H1 (cell line): ENCODE measurements around the gene RCSD1. TPM values are rescaled to one million over a fixed set of nuclear protein-coding genes. Genes with fewer than 3 reads are reported as not detected.

Experiments used
- CTCF ChIA-PET: fragments of 300-600 bp; sonication (Branson Sonifier 250); formaldehyde crosslinking; loops from one replicate; lab custom pipeline; 2021; ENCODE audit not compliant: partially characterized antibody; lab: Charles Lee
- POLR2A ChIA-PET: fragments of 300-600 bp; sonication (Branson Sonifier 250); formaldehyde crosslinking; loops from one replicate; lab custom pipeline; 2021; ENCODE audit warnings: inconsistent platforms; ENCODE audit not compliant: partially characterized antibody; lab: Charles Lee
- DNase-seq, 2 experiments: peaks; one replicate each; pipeline versions ENCODE4 v3.0.0 to v3.0.0-alpha.2; 2010 to 2022; ENCODE audit warnings: low spot score in 2 of 2, low read depth in 1 of 2, mixed read lengths in 1 of 2
- FAIRE-seq: peaks from 2 replicates; lab custom pipeline; 2011; peaks lifted over from hg19 to GRCh38; lab: Jason Lieb, UNC
- H2AFZ ChIP-seq: 2 replicates; pipeline ENCODE4 v1.8.1; 2012; ENCODE audit warnings: low read length, inconsistent platforms
- H2AK5ac ChIP-seq: 2 replicates; pipeline ENCODE4 v1.6.1; 2013; ENCODE audit warnings: low read depth, low read length
- H2BK120ac ChIP-seq: replicated peaks from 2 replicates; pipeline ENCODE3; 2013; ENCODE audit warnings: low read depth, low read length, inconsistent platforms
- H2BK12ac ChIP-seq: 2 replicates; pipeline ENCODE4 v1.6.1; 2013; ENCODE audit warnings: low read depth, low read length
- H2BK15ac ChIP-seq: 2 replicates; pipeline ENCODE4 v1.6.1; 2013; ENCODE audit warnings: low read length
- H2BK20ac ChIP-seq: 2 replicates; pipeline ENCODE4 v1.6.1; 2013; ENCODE audit warnings: low read length
- H2BK5ac ChIP-seq: 2 replicates; pipeline ENCODE4 v1.6.1; 2013; ENCODE audit warnings: low read depth, low read length
- H3K14ac ChIP-seq: 2 replicates; pipeline ENCODE4 v1.6.1; 2013; ENCODE audit warnings: inconsistent platforms; ENCODE audit not compliant: insufficient read length
- H3K18ac ChIP-seq: 2 replicates; pipeline ENCODE4 v1.6.1; 2013; ENCODE audit warnings: low read length; ENCODE audit errors: extremely low read depth
- H3K23ac ChIP-seq: 2 replicates; pipeline ENCODE4 v1.6.1; 2013; ENCODE audit warnings: inconsistent platforms; ENCODE audit not compliant: insufficient read length
- H3K23me2 ChIP-seq: 2 replicates; pipeline ENCODE4 v1.6.1; 2013; ENCODE audit warnings: low read depth, low read length
- H3K27ac ChIP-seq: 2 replicates; pipeline ENCODE4 v1.6.1; 2011; ENCODE audit warnings: low read depth, low read length, inconsistent platforms
- H3K27me3 ChIP-seq, 4 experiments: replicated peaks in 1 of 4; 1 replicate in 1 of 4; 2 replicates in 3 of 4; pipeline versions ENCODE4 v1.6.1 to v1.8.1; 2011 to 2013; ENCODE audit warnings: low read length in 3 of 4, mild to moderate bottlenecking in 3 of 4, inconsistent platforms in 2 of 4, mixed read lengths in 2 of 4, moderate library complexity in 1 of 4; ENCODE audit not compliant: control insufficient read depth in 3 of 4, insufficient read depth in 3 of 4; ENCODE audit errors: extremely low read depth in 1 of 4
- H3K36me3 ChIP-seq, 4 experiments: 2 replicates each; pipeline versions ENCODE4 v1.6.1 to v1.8.1; 2011 to 2013; ENCODE audit warnings: mild to moderate bottlenecking in 4 of 4, low read length in 3 of 4, moderate library complexity in 2 of 4, control low read depth in 1 of 4, inconsistent platforms in 1 of 4; ENCODE audit not compliant: insufficient read depth in 4 of 4, control insufficient read depth in 2 of 4
- H3K4ac ChIP-seq: replicated peaks from 2 replicates; pipeline ENCODE3; 2013; ENCODE audit warnings: low read length, low read depth, mixed read lengths, inconsistent platforms; ENCODE audit not compliant: insufficient read length
- H3K4me1 ChIP-seq, 4 experiments: replicated peaks in 1 of 4; 1 replicate in 1 of 4; 2 replicates in 3 of 4; pipeline versions ENCODE4 v1.6.1 to v1.8.1; 2011 to 2013; ENCODE audit warnings: low read length in 3 of 4, inconsistent platforms in 2 of 4, mixed read lengths in 1 of 4; ENCODE audit not compliant: insufficient read depth in 4 of 4, control insufficient read depth in 3 of 4
- H3K4me2 ChIP-seq, 2 experiments: 2 replicates each; pipeline versions ENCODE4 v1.6.1 to v1.8.1; 2011 to 2013; ENCODE audit warnings: low read depth in 2 of 2, low read length in 2 of 2, control low read depth in 1 of 2, inconsistent platforms in 1 of 2, mild to moderate bottlenecking in 1 of 2; ENCODE audit not compliant: insufficient read depth in 1 of 2
- H3K4me3 ChIP-seq, 4 experiments: fragments of 200-600, 300-600 bp in 1 of 4; sonication (generic), shearing (Covaris generic), sonication (Bioruptor Twin) in 1 of 4; 2 replicates each; pipeline versions ENCODE4 v1.5.1 to v1.8.1; 2011 to 2016; ENCODE audit warnings: low read length in 4 of 4, low read depth in 3 of 4, control low read depth in 2 of 4, inconsistent platforms in 2 of 4, mild to moderate bottlenecking in 2 of 4, mixed read lengths in 1 of 4, moderate library complexity in 1 of 4; ENCODE audit not compliant: insufficient read depth in 2 of 4; ENCODE audit errors: extremely low read depth in 1 of 4
- H3K56ac ChIP-seq: replicated peaks from 2 replicates; pipeline ENCODE3; 2013; ENCODE audit warnings: low read depth, mild to moderate bottlenecking, mixed read lengths, low read length, inconsistent platforms; ENCODE audit not compliant: insufficient read length
- H3K79me1 ChIP-seq: 2 replicates; pipeline ENCODE4 v1.6.1; 2013; ENCODE audit warnings: low read depth, low read length, control low read depth
- H3K79me2 ChIP-seq, 2 experiments: 2 replicates each; pipeline versions ENCODE4 v1.6.1 to v1.8.1; 2012 to 2013; ENCODE audit warnings: low read length in 2 of 2, mild to moderate bottlenecking in 2 of 2, inconsistent platforms in 1 of 2; ENCODE audit not compliant: insufficient read depth in 2 of 2, control insufficient read depth in 1 of 2
- H3K9ac ChIP-seq, 4 experiments: replicated peaks in 1 of 4; 1 replicate in 1 of 4; 2 replicates in 3 of 4; pipeline versions ENCODE4 v1.6.1 to v1.8.1; 2011 to 2013; ENCODE audit warnings: low read depth in 3 of 4, low read length in 3 of 4, control low read depth in 2 of 4, mild to moderate bottlenecking in 2 of 4, moderate library complexity in 2 of 4, inconsistent platforms in 1 of 4; ENCODE audit errors: extremely low read depth in 1 of 4
- H3K9me3 ChIP-seq, 2 experiments: 2 replicates each; pipeline versions ENCODE4 v1.6.1 to v1.8.1; 2012 to 2013; ENCODE audit warnings: mild to moderate bottlenecking in 2 of 2, moderate library complexity in 2 of 2, control low read depth in 1 of 2, inconsistent platforms in 1 of 2, low read depth in 1 of 2, low read length in 1 of 2, mixed read lengths in 1 of 2; ENCODE audit not compliant: insufficient read depth in 2 of 2
- H4K20me1 ChIP-seq, 2 experiments: replicated peaks in 1 of 2; 2 replicates each; pipeline versions ENCODE3 to v1.8.1; 2011 to 2013; ENCODE audit warnings: inconsistent platforms in 2 of 2, low read length in 2 of 2, mild to moderate bottlenecking in 1 of 2; ENCODE audit not compliant: insufficient read depth in 2 of 2, control insufficient read depth in 1 of 2
- H4K5ac ChIP-seq: 2 replicates; pipeline ENCODE4 v1.6.1; 2013; ENCODE audit warnings: low read length, low read depth, mixed read lengths, inconsistent platforms; ENCODE audit not compliant: insufficient read length
- H4K8ac ChIP-seq: 2 replicates; pipeline ENCODE4 v1.8.0; 2013; ENCODE audit warnings: mild to moderate bottlenecking, moderate library complexity, low read length, inconsistent platforms; ENCODE audit not compliant: insufficient read depth; ENCODE audit errors: extremely low read depth
- H4K91ac ChIP-seq: replicated peaks from 2 replicates; pipeline ENCODE3; 2013; ENCODE audit warnings: low read length, mixed read lengths, inconsistent platforms; ENCODE audit not compliant: insufficient read length
- BCL11A ChIP-seq, 2 experiments: IDR thresholded peaks; one replicate each; pipeline ENCODE4 v1.6.1; 2011; ENCODE audit warnings: low read depth in 2 of 2, low read length in 2 of 2, mild to moderate bottlenecking in 2 of 2
- CBX5 ChIP-seq: fragments of 300-800, 300-1000 bp; sonication (generic); IDR thresholded peaks from 2 replicates; pipeline ENCODE4 v1.7.1; 2016; ENCODE audit warnings: antibody characterized with exemption, low read length, low read depth
- CHD2 ChIP-seq: IDR thresholded peaks from 2 replicates; pipeline ENCODE4 v1.6.1; 2012; ENCODE audit warnings: low read length, improper control_type of control experiment
- CTCF ChIP-seq, 3 experiments: IDR thresholded peaks; 1 replicate in 2 of 3; 2 replicates in 1 of 3; pipeline versions ENCODE4 v1.5.1 to v1.6.1; 2011; ENCODE audit warnings: low read length in 3 of 3, mild to moderate bottlenecking in 3 of 3, inconsistent platforms in 2 of 3, low read depth in 1 of 3, moderate library complexity in 1 of 3; ENCODE audit not compliant: insufficient read depth in 1 of 3; ENCODE audit errors: control extremely low read depth in 1 of 3
- EGR1 ChIP-seq: IDR thresholded peaks from 2 replicates; pipeline ENCODE4 v1.6.1; 2011; ENCODE audit warnings: low read depth, low read length, borderline replicate concordance
- JUN ChIP-seq: IDR thresholded peaks from 2 replicates; pipeline ENCODE4 v1.6.1; 2011; ENCODE audit warnings: low read depth, mild to moderate bottlenecking, improper control_type of control experiment, low read length
- KDM1A ChIP-seq: fragments of 200-600, 300-600 bp; sonication (generic); IDR thresholded peaks from 2 replicates; pipeline ENCODE4 v1.7.1; 2016; ENCODE audit warnings: mild to moderate bottlenecking, low read length, borderline replicate concordance
- POU5F1 ChIP-seq: IDR thresholded peaks from 2 replicates; pipeline ENCODE4 v1.6.1; 2011; ENCODE audit warnings: low read depth, mild to moderate bottlenecking, low read length, moderate library complexity
- RBBP5 ChIP-seq: IDR thresholded peaks from 2 replicates; pipeline ENCODE4 v1.7.1; 2012; ENCODE audit warnings: low read depth, mild to moderate bottlenecking, inconsistent platforms, low read length, moderate library complexity, borderline replicate concordance
- SUZ12 ChIP-seq: fragments of 200-600 bp; sonication (generic); IDR thresholded peaks from 2 replicates; pipeline ENCODE4 v1.6.1; 2012; ENCODE audit warnings: mild to moderate bottlenecking, inconsistent platforms, low read length, moderate library complexity, mixed read lengths
- TAF1 ChIP-seq: IDR thresholded peaks from 2 replicates; pipeline ENCODE4 v1.6.1; 2011; ENCODE audit warnings: mild to moderate bottlenecking, low read depth, low read length
- ZNF274 ChIP-seq: IDR thresholded peaks from 2 replicates; pipeline ENCODE4 v1.7.0; 2012; ENCODE audit warnings: low read length, borderline replicate concordance; ENCODE audit errors: extremely low read depth
- whole genome bisulfite sequencing, 2 experiments: shearing (Covaris generic) in 1 of 2; methylation state at CpG; one replicate each; pipeline versions ENCODE4 v1.1.6 to v1.1.7; 2013 to 2015; ENCODE audit warnings: low lambda C conversion rate in 2 of 2, mixed read lengths in 2 of 2, inconsistent platforms in 1 of 2, low coverage in 1 of 2, missing lambda C conversion rate in 1 of 2; ENCODE audit not compliant: insufficient replicate concordance in 2 of 2, insufficient coverage in 1 of 2, insufficient read length in 1 of 2; ENCODE audit errors: extremely low coverage in 1 of 2, missing lambda C conversion rate in 1 of 2; 5-methylcytosine and 5-hydroxymethylcytosine counted together
- polyA plus RNA-seq, 7 experiments: library from polyadenylated mRNA; depleted of rRNA in 3 of 7; stranded (reverse) in 5 of 7; unstranded in 2 of 7; fragments of >200 nt in 5 of 7; fragments of 200-250 nt in 2 of 7; gene quantifications; 1 replicate in 5 of 7; 2 replicates in 1 of 7; 4 replicates in 1 of 7; pipeline versions ENCODE4 v1.2.1 to v1.2.3, GENCODE V29; 2011 to 2013; ENCODE audit warnings: missing spikeins in 2 of 7, mixed read lengths in 2 of 7
- total RNA-seq: library from RNA; stranded (reverse); fragmentation: NEBNext Ultra II Directional; extraction: Animal tissue kit (Norgen Biotek cat#: 25700); gene quantifications from 2 replicates; pipeline ENCODE4 v1.2.1, GENCODE V29; 2021

The RCSD1 gene
- total and polyA plus RNA-seq, 2 of the 8 experiments (the other 6 are each of a cell fraction or from before 2014, with no cell fraction given) = 0.47 to 0.69 TPM

- no peaks in the 10 kb centered on the region for H3K9me3 ChIP-seq
- no peak for FAIRE-seq
- CTCF ChIA-PET = interaction anchor here (1.1 to 2.1 kb wide), 7 partner anchors 10 to 165 kb away, joined by 3 to 24 read pairs (median 3); no protein-coding TSS in a partner anchor
- H3K4me3 ChIP-seq = no peak overlapping the region
- H3K56ac ChIP-seq = no peak overlapping the region
- H2BK5ac ChIP-seq = no peak overlapping the region
- no peaks in the 10 kb centered on the region for H4K20me1 ChIP-seq
- no peak overlapping the region for H4K8ac ChIP-seq
- H3K23me2 ChIP-seq = no peaks in the 10 kb centered on the region
- H3K27me3 ChIP-seq = no peaks in the 10 kb centered on the region; a peak in 1 of 7 replicates
- DNase-seq = no peak
- H2BK15ac ChIP-seq = no peak overlapping the region
- H3K36me3 ChIP-seq = no peaks in the 10 kb centered on the region
- no peak overlapping the region for H3K14ac ChIP-seq
- H3K4me2 ChIP-seq = no peak overlapping the region
- no peaks in the 10 kb centered on the region for H3K79me1 ChIP-seq
- H2AK5ac ChIP-seq = no peak overlapping the region
- POLR2A ChIA-PET = interaction anchor here (0.7 kb wide), 1 partner anchor 380 kb away, joined by 3 read pairs; no protein-coding TSS in a partner anchor
- H3K9ac ChIP-seq = no peak overlapping the region
- H2BK120ac ChIP-seq = no peak overlapping the region
- 88% methylated on average over 4 of the region's 4 CpGs; no CpG with 5 or more reads in 1 of the 2 experiments for WGBS, 2 experiments
- H3K18ac ChIP-seq = no peak overlapping the region
- no peak overlapping the region for H3K4ac ChIP-seq
- no peak overlapping the region for H2AFZ ChIP-seq
- no peak overlapping the region for H3K23ac ChIP-seq
- no peak overlapping the region for H3K27ac ChIP-seq
- no peak overlapping the region for H4K5ac ChIP-seq
- H3K4me1 ChIP-seq = no peaks in the 10 kb centered on the region; a peak in 1 of 7 replicates
- H3K79me2 ChIP-seq = no peaks in the 10 kb centered on the region
- H4K91ac ChIP-seq = no peak overlapping the region
- no peak overlapping the region for H2BK20ac ChIP-seq
- H2BK12ac ChIP-seq = no peak overlapping the region
- TF ChIP-seq RBBP5 (no peak), ZNF274 (no peak), SUZ12 (no peak), TAF1 (no peak), POU5F1 (no peak), JUN (no peak), KDM1A (no peak), CHD2 (no peak), EGR1 (no peak), BCL11A (IDR thresholded peaks at IDR 0.05; ENCODE audit: low read depth in 2 of 2, low read length in 2 of 2) (no peak), CTCF (IDR thresholded peaks at IDR 0.05; ENCODE audit: control extremely low read depth in 1 of 3, insufficient read depth in 1 of 3, low read depth in 1 of 3, low read length in 3 of 3) (no peak), CBX5 (no peak)
Observed at GRCh38 chr1:167698313-167698712, 68.3 kb downstream of the RCSD1 start.
